Measurements from ENCODE around the gene LPCAT3.

Gene LPCAT3

DNA sequence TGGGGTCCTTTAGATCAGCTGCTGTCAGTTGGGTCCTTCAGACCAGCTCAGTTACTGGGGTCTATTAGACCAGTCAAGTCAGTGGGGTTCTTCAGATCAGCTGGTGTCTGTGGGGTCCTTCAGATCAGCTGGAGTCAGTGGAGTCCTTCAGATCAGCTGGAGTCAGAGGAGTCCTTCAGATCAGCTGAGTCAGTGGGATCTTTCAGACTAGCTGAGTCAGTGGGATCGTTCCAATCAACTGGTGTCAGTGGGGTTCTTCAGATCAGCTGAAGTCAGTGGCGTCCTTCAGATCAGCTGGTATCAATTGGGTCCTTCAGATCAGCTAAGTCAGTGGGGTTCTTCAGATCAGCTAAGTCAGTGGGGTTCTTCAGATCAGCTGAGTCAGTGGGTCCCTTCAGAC, 14.7 kb upstream of the LPCAT3 start:
- no peak for DNase-seq (ENCODE audit: low read depth in 1 of 2, low spot score in 1 of 2)
- TF ChIP-seq, protein P1, sequence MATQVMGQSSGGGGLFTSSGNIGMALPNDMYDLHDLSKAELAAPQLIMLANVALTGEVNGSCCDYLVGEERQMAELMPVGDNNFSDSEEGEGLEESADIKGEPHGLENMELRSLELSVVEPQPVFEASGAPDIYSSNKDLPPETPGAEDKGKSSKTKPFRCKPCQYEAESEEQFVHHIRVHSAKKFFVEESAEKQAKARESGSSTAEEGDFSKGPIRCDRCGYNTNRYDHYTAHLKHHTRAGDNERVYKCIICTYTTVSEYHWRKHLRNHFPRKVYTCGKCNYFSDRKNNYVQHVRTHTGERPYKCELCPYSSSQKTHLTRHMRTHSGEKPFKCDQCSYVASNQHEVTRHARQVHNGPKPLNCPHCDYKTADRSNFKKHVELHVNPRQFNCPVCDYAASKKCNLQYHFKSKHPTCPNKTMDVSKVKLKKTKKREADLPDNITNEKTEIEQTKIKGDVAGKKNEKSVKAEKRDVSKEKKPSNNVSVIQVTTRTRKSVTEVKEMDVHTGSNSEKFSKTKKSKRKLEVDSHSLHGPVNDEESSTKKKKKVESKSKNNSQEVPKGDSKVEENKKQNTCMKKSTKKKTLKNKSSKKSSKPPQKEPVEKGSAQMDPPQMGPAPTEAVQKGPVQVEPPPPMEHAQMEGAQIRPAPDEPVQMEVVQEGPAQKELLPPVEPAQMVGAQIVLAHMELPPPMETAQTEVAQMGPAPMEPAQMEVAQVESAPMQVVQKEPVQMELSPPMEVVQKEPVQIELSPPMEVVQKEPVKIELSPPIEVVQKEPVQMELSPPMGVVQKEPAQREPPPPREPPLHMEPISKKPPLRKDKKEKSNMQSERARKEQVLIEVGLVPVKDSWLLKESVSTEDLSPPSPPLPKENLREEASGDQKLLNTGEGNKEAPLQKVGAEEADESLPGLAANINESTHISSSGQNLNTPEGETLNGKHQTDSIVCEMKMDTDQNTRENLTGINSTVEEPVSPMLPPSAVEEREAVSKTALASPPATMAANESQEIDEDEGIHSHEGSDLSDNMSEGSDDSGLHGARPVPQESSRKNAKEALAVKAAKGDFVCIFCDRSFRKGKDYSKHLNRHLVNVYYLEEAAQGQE (IDR thresholded peaks at IDR 0.05; ENCODE audit: insufficient replicate concordance, low read depth) = no peak
- TF ChIP-seq, protein P2, sequence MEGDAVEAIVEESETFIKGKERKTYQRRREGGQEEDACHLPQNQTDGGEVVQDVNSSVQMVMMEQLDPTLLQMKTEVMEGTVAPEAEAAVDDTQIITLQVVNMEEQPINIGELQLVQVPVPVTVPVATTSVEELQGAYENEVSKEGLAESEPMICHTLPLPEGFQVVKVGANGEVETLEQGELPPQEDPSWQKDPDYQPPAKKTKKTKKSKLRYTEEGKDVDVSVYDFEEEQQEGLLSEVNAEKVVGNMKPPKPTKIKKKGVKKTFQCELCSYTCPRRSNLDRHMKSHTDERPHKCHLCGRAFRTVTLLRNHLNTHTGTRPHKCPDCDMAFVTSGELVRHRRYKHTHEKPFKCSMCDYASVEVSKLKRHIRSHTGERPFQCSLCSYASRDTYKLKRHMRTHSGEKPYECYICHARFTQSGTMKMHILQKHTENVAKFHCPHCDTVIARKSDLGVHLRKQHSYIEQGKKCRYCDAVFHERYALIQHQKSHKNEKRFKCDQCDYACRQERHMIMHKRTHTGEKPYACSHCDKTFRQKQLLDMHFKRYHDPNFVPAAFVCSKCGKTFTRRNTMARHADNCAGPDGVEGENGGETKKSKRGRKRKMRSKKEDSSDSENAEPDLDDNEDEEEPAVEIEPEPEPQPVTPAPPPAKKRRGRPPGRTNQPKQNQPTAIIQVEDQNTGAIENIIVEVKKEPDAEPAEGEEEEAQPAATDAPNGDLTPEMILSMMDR (IDR thresholded peaks at IDR 0.05; ENCODE audit: insufficient read depth, low read length) = no peak
- TF ChIP-seq GABPA (IDR thresholded peaks at IDR 0.05; ENCODE audit: low read depth) (no peak), SPI1 (IDR thresholded peaks at IDR 0.05; ENCODE audit: borderline replicate concordance, low read depth) (no peak), POLR2AphosphoS5 (IDR thresholded peaks at IDR 0.05; ENCODE audit: low read depth) (no peak)
- Histone ChIP-seq H3K27me3 (ENCODE audit: insufficient read depth, poor library complexity, severe bottlenecking) (no peaks in the 10 kb centered on the region), H3K4me3 (replicated peaks; ENCODE audit: insufficient read depth, low read length) (no peak overlapping the region), H3K27ac (replicated peaks) (no peak overlapping the region)

DNA sequence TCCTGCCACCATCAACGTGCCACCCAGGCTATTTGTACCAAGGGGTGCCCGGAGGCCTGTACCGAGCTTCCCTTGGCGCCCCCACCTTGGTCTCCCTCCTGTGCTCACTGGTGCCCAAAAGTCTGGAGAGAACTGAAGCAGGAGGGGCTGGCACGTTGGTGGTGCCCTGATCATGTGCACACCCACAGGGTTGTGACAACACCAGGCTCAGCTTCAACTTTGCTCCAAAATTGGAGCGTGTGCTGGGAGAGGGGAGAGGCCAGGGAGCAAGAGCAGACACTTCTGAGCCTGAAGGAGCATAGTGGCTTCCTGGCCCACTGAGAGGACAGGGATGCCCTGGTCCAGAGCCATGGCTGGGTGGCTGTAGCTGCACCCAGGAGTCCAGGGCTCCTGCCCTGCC, 13.0 kb upstream of the LPCAT3 start:
- no peak for TF ChIP-seq POLR2AphosphoS5 (IDR thresholded peaks at IDR 0.05; ENCODE audit: low read depth)
- TF ChIP-seq SPI1 (IDR thresholded peaks at IDR 0.05; ENCODE audit: borderline replicate concordance, low read depth) = no peak
- TF ChIP-seq, protein P2 (IDR thresholded peaks at IDR 0.05; ENCODE audit: insufficient read depth, low read length) = no peak
- TF ChIP-seq GABPA (IDR thresholded peaks at IDR 0.05; ENCODE audit: low read depth) = no peak
- no peak for DNase-seq (ENCODE audit: low read depth in 1 of 2, low spot score in 1 of 2)

DNA sequence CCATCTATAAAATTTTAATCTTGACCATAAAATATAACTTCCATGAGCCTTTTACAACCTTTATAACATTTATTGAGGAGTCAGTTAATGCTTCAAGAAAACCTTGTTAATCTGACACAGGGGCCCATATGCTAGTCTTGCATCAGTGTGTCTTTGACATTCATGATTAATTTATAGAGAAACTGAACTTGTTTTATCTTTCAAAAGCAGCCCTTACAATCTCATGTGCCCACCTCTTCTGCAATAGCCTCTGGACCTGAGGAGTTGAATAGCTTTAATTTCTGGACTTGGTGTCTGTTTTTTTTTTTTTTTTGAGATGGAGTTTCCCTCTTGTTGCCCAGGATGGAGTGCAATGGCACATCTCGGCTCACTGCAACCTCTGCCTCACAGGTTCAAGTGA, 8.6 kb upstream of the LPCAT3 start:
- H3K27ac ChIP-seq (replicated peaks) = no peak overlapping the region
- no peak for DNase-seq (ENCODE audit: low read depth in 1 of 2, low spot score in 1 of 2)
- no peak for TF ChIP-seq POLR2AphosphoS5 (IDR thresholded peaks at IDR 0.05; ENCODE audit: low read depth)
- TF ChIP-seq, protein P2 (IDR thresholded peaks at IDR 0.05; ENCODE audit: insufficient read depth, low read length) = no peak
- no peak for TF ChIP-seq SPI1 (IDR thresholded peaks at IDR 0.05; ENCODE audit: borderline replicate concordance, low read depth)
- no peak overlapping the region for H3K4me3 ChIP-seq (replicated peaks; ENCODE audit: insufficient read depth, low read length)
- no peaks in the 10 kb centered on the region for H3K27me3 ChIP-seq (ENCODE audit: insufficient read depth, poor library complexity, severe bottlenecking)

More for the DNA sequence above, 13.0 kb upstream of the LPCAT3 start:
- no peaks in the 10 kb centered on the region for H3K27me3 ChIP-seq (ENCODE audit: insufficient read depth, poor library complexity, severe bottlenecking)
- H3K4me3 ChIP-seq (replicated peaks; ENCODE audit: insufficient read depth, low read length) = no peak overlapping the region
- no peak overlapping the region for H3K27ac ChIP-seq (replicated peaks)

DNA sequence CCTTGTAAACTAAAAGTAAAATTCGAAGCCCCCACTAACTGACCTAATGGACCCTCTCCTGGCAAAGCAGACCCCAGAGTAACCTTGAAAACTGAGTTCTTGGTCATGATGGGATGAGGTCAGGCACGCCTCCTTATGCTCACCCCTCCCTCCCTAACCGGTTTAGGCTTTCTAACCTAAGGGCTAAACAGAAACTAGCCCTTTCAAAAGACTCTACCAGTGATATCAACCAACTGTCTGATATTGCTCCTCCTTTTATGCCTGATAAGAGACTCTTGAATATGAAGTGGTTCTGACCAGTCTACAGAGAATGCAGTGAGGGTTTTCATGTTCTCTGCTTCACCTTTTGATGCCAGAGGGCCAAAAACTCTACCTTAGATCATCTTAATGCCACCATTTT, 4.8 kb upstream of the LPCAT3 start:
- H3K27ac ChIP-seq (replicated peaks) = no peak overlapping the region
- no peak for TF ChIP-seq GABPA (IDR thresholded peaks at IDR 0.05; ENCODE audit: low read depth)
- TF ChIP-seq, protein P1 (IDR thresholded peaks at IDR 0.05; ENCODE audit: insufficient replicate concordance, low read depth) = no peak
- TF ChIP-seq POLR2AphosphoS5 (IDR thresholded peaks at IDR 0.05; ENCODE audit: low read depth) = no peak
- no peak for TF ChIP-seq SPI1 (IDR thresholded peaks at IDR 0.05; ENCODE audit: borderline replicate concordance, low read depth)
- TF ChIP-seq, protein P2 (IDR thresholded peaks at IDR 0.05; ENCODE audit: insufficient read depth, low read length) = no peak
- DNase-seq (ENCODE audit: low read depth in 1 of 2, low spot score in 1 of 2) = no peak
- no peaks in the 10 kb centered on the region for H3K27me3 ChIP-seq (ENCODE audit: insufficient read depth, poor library complexity, severe bottlenecking)
- H3K4me3 ChIP-seq (replicated peaks; ENCODE audit: insufficient read depth, low read length) = no peak overlapping the region

Data from HL-60 (cell line).